ENCODE results near the gene KRT16.
"Not testable (repeated sequence)": the region's sequence is repeated elsewhere in the genome, so short reads cannot be mapped to it uniquely, and the experiment has no call there.

The KRT16 gene

DNA sequence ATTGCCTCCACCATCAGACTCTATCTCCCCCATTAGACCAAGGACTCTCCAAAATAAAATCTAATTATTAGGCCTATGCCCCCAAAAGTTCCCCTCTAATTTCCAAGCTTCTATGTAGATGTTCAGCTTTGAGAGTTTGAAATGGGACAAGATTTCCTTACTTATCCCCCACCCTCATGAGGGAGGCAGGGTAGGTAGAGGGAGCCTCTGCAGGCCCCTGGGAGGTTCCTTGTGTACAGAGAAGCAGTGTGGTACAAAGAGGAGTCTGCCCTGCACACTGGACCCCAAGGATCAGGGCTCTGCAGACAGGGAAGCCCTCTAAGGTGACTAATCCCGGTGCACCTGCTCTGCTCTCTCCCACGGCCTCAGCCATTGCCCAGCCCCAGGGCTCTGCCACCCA, 9.3 kb upstream of the KRT16 start:
- ChIA-PET POLR2A (ENCODE audit: low non-redundant PET) (no interaction called here), CTCF (interaction anchor here (0.6 to 0.9 kb wide), 2 partner anchors 26 to 158 kb away, joined by 3 to 4 read pairs; no protein-coding TSS in a partner anchor)
- no peak for TF ChIP-seq CTCF (conservative IDR thresholded peaks at IDR 0.05; ENCODE audit: low read depth)
- H3K27ac ChIP-seq: peak overlapping the region; percentile 100
- no peak for DNase-seq (ENCODE audit: low spot score)

GRCh38 chr17:41621435-41621817, 8.9 kb upstream of the KRT16 start:
- CTCF ChIA-PET: interaction anchor here (0.5 to 2.4 kb wide), 5 partner anchors 26 to 158 kb away, joined by 3 to 7 read pairs (median 3); no protein-coding TSS in a partner anchor
- DNase-seq (ENCODE audit: low spot score); POLR2A ChIA-PET (ENCODE audit: low non-redundant PET): not testable (repeated sequence)
- H3K27ac ChIP-seq: peak overlapping the region; percentile 100

DNA sequence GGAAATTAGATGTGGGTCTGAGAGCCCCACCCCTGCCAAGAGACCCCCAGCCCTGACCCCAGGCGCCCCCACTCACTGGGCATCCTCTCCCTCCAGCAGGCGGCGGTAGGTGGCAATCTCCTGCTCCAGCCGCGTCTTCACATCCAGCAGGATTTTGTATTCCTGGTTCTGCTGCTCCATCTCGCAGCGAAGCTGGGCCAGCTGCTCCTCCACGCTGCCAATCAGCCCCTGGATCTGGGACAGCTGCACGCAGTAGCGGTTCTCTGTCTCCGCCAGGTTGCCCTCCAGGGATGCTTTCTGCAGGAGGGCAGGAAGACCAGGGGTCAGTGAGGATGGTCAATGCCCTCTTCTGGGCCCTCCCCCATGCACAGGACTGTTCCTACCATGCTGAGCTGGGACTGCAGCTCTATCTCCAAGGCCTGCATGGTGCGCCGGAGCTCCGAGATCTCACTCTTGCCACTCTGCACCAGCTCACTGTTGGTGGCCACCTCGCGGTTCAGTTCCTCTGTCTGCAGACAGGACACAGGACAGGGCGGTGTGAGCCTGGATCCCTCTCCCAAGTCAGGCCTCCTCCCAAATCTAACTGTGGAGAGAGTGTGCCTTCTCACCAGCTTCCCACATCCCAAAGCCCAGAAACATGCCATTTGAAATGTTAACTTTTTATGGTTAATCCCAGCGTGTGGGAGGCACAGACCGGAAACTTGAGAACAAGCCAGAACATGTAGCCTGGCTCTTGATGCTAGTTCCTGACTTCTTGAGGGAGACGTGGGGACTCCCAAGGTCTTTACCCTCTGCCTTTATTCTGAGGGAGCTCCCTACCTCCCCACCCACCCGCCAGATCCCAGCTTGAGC, 8.2 kb upstream of the KRT16 start:
- TF ChIP-seq CTCF (conservative IDR thresholded peaks at IDR 0.05; ENCODE audit: low read depth): no peak
- H3K27ac ChIP-seq: peak overlapping the region; percentile 100
- ChIA-PET POLR2A (ENCODE audit: low non-redundant PET) (no interaction called here), CTCF (interaction anchor here (0.5 to 2.4 kb wide), 8 partner anchors 10 to 46 kb away, joined by 3 to 7 read pairs (median 3); no protein-coding TSS in a partner anchor)
- no peak for DNase-seq (ENCODE audit: low spot score)

DNA sequence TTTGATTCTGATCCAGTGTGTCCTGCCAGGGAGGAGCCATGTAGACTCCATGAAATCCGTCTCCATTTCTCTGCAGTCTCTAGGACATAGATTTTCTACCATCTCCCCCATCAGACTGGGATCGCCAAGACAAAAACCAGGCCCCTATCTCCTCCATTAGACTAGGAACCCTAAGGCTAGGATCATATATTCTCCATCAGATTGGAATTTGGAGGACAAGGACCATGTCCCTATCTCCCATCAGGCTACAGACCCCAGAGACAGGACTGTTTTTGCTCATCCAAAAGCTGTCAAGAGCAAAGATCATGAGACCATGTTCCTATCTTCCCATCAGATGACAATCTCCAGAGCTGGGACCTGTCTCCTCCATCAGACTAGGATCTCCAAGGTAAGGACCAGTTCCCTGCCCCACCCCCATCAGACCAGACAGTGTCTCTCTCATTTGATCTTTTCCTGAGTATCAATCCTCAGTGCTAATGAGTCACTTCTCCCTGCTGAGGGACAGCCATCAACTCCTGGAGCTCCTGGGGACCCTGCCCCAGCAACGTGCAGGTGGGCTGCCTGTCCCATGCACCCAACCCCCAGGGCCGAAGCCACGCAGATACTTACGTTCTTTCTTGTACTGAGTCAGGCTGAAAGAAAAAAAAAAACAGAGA, 7.5 kb upstream of the KRT16 start:
- CTCF ChIA-PET: interaction anchor here (0.6 to 2.4 kb wide), 6 partner anchors 9 to 71 kb away, joined by 3 to 11 read pairs (median 4); no protein-coding TSS in a partner anchor

DNA sequence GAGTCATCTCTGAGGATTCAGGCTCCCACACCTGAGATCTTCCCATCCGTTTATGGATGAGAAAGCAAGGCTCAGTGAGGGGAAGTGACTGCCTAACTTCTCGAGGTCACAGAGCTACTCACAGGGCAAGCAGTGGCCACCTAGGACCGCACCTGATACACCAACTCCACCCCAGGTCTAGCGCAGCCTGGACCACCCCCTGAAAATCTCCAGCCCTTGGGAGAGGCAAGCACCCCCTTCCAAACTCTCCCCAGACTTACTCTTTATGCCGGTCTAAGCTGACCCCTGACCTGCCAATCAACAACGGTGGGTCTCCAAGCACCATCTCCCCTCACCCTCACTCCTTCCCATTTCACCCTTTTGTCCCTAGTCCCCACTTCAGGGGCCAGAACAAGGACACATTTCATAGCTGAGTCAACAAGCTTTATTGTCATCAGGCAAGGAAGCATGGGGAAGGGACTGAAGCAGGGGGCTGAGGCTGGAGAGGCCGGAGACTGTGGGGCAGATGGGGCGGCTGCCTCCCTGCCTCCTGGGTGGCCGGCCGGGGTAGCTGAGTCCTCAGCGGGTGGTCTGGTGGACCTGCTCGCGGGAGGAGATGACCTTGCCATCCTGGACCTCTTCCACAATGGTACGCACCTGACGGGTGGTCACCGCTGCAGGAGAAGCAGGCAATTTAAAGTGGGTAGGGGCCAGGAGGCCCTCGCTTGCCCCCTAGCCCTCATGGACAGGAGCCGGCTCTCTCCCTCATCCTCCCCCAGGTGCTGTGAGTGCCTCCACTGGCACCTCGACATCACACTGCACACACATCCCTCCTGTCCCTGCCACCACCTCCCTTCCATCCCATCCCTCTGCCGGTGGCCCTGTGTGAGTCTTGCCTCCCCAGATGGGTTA, 6.7 kb upstream of the KRT16 start:
- no peak for TF ChIP-seq CTCF (conservative IDR thresholded peaks at IDR 0.05; ENCODE audit: low read depth)

More for the DNA sequence above, 7.5 kb upstream of the KRT16 start:
- peak overlapping the region; percentile 100 for H3K27ac ChIP-seq
- DNase-seq (ENCODE audit: low spot score); POLR2A ChIA-PET (ENCODE audit: low non-redundant PET): not testable (repeated sequence)

DNA sequence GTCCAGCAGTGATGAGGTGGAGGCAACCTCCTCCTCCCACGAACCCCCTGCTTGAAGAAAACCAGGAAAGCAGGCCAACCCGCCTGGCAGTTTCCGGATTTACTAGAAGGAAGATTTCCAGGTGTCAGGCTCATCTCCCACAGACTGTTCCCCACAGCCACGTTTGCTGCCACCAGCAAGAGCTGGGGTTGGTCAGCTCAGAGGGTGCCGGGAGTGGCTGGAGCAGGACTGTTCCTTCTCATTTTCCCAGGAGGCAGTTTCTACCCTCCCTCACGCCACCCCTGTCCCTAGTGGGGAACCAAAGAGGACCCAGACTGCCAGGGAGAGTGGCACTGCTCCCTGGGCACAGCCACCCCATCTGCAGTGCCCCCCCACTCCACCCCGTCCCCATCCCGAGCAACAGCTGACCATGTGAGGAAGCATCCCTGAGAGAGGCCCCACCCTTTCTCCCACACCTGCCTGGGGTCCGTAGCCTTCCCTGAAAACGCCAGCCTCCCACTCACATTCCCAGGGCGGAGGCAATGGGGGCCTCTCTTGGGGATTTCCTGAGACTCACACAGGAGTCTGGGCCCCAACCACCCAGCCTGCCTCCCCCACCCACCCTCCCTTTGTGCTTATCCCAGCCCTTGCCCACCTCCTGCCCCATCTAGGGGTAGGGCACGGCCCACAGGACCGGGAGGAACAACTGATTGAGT, 5.9 kb upstream of the KRT16 start:
- CTCF ChIA-PET: interaction anchor here (0.5 to 1.1 kb wide), 4 partner anchors 30 to 67 kb away, joined by 3 to 5 read pairs (median 4); no protein-coding TSS in a partner anchor
- peak; percentile 46 for DNase-seq (ENCODE audit: low spot score)
- peak overlapping the region; percentile 100 for H3K27ac ChIP-seq

More for the DNA sequence above, 6.7 kb upstream of the KRT16 start:
- ChIA-PET CTCF (interaction anchor here (1.1 to 2.4 kb wide), 4 partner anchors 29 to 70 kb away, joined by 4 to 11 read pairs (median 6); no protein-coding TSS in a partner anchor), POLR2A (ENCODE audit: low non-redundant PET) (interaction anchor here (0.6 to 1.2 kb wide), 2 partner anchors 38 to 72 kb away, joined by 3 to 4 read pairs; no protein-coding TSS in a partner anchor)
- DNase-seq (ENCODE audit: low spot score): no peak
- peak overlapping the region; percentile 100 for H3K27ac ChIP-seq

More for the DNA sequence above, 5.9 kb upstream of the KRT16 start:
- TF ChIP-seq CTCF (conservative IDR thresholded peaks at IDR 0.05; ENCODE audit: low read depth): no peak
- POLR2A ChIA-PET (ENCODE audit: low non-redundant PET): interaction anchor here (0.6 to 1.2 kb wide), 2 partner anchors 37 to 71 kb away, joined by 3 to 4 read pairs; no protein-coding TSS in a partner anchor

Data from RWPE1 (cell line).